Fibroblast of the aortic adventitia (primary cell): Measurements from ENCODE around the gene MEF2A. TPM values are rescaled to one million over a fixed set of nuclear protein-coding genes. Genes with fewer than 3 reads are reported as not detected.
A peak's percentile ranks its signal among the peaks of the same experiment; 100 is the strongest.
"Not testable (repeated sequence)": the region's sequence is repeated elsewhere in the genome, so short reads cannot be mapped to it uniquely, and the experiment has no call there.

Experiments
- DNase-seq: peaks from one replicate; pipeline ENCODE4 v3.0.0-alpha.2; 2010; ENCODE audit warnings: low read depth
- H3K4me3 ChIP-seq: 2 replicates; pipeline ENCODE4 v1.5.1; 2011; ENCODE audit warnings: low read depth, mild to moderate bottlenecking, control low read depth, low read length, moderate library complexity
- total RNA-seq: library from RNA; depleted of rRNA; stranded (reverse); fragments of >200 nt; gene quantifications from 2 replicates; pipeline ENCODE4 v1.2.3, GENCODE V29; 2012; ENCODE audit warnings: low replicate concordance
- TF ChIP-seq, protein P1 (sequence below): IDR thresholded peaks from 2 replicates; pipeline ENCODE4 v1.5.1; 2011; ENCODE audit warnings: mild to moderate bottlenecking, low read length, control low read depth, inconsistent platforms; ENCODE audit not compliant: insufficient read depth

Gene MEF2A
- total RNA-seq, 1 donor: 95.1 TPM

- peak; percentile 41 for DNase-seq
- no peak overlapping the region for H3K4me3 ChIP-seq
- TF ChIP-seq, protein P1, sequence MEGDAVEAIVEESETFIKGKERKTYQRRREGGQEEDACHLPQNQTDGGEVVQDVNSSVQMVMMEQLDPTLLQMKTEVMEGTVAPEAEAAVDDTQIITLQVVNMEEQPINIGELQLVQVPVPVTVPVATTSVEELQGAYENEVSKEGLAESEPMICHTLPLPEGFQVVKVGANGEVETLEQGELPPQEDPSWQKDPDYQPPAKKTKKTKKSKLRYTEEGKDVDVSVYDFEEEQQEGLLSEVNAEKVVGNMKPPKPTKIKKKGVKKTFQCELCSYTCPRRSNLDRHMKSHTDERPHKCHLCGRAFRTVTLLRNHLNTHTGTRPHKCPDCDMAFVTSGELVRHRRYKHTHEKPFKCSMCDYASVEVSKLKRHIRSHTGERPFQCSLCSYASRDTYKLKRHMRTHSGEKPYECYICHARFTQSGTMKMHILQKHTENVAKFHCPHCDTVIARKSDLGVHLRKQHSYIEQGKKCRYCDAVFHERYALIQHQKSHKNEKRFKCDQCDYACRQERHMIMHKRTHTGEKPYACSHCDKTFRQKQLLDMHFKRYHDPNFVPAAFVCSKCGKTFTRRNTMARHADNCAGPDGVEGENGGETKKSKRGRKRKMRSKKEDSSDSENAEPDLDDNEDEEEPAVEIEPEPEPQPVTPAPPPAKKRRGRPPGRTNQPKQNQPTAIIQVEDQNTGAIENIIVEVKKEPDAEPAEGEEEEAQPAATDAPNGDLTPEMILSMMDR: no peak
These were observed 85.4 kb downstream of the MEF2A start for GRCh38 chr15:99651023-99651807.

DNA sequence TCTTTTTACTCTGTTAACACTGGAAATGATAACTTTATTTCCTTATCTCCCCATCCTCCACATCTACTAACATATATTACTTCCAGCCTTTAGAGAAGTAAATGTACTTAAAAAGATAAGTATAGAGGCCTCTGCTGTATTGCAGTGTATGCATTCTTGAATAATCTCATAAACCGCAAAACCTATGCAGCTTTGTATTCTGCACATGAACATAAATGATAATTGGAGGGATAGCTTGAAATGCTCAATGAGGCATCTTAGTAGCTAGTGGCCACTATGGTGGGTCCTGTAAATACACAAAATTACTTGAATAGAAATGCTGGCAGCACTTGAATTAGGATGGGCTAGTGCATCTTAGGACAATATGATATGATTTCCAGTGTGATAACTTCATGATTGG, 90.4 kb downstream of the MEF2A start:
- TF ChIP-seq, protein P1: no peak
- no peak overlapping the region for H3K4me3 ChIP-seq
- no peak for DNase-seq

- no peak for DNase-seq
These were observed 92.2 kb downstream of the MEF2A start for GRCh38 chr15:99657996-99658395.

GRCh38 chr15:99662903-99663302, 97.1 kb downstream of the MEF2A start:
- H3K4me3 ChIP-seq: no peak overlapping the region
- TF ChIP-seq, protein P1: no peak
- no peak for DNase-seq

More at GRCh38 chr15:99657996-99658395, 92.2 kb downstream of the MEF2A start:
- TF ChIP-seq, protein P1: no peak
- no peak overlapping the region for H3K4me3 ChIP-seq

- not testable (repeated sequence) for H3K4me3 ChIP-seq, DNase-seq
These were observed 100.3 kb downstream of the MEF2A start for GRCh38 chr15:99666073-99666472.

GRCh38 chr15:99668533-99669182, 102.9 kb downstream of the MEF2A start:
- no peak overlapping the region for H3K4me3 ChIP-seq
- TF ChIP-seq, protein P1: no peak
- DNase-seq: no peak

GRCh38 chr15:99669250-99669649, 103.5 kb downstream of the MEF2A start:
- H3K4me3 ChIP-seq: no peak overlapping the region
- TF ChIP-seq, protein P1: no peak
- no peak for DNase-seq
